ENCODE data around the gene TRMT44. TPM values are rescaled to one million over a fixed set of nuclear protein-coding genes. Genes with fewer than 3 reads are reported as not detected.

The TRMT44 gene
- total RNA-seq, 1 experiment from 2014 or later = 25.8 TPM

DNA sequence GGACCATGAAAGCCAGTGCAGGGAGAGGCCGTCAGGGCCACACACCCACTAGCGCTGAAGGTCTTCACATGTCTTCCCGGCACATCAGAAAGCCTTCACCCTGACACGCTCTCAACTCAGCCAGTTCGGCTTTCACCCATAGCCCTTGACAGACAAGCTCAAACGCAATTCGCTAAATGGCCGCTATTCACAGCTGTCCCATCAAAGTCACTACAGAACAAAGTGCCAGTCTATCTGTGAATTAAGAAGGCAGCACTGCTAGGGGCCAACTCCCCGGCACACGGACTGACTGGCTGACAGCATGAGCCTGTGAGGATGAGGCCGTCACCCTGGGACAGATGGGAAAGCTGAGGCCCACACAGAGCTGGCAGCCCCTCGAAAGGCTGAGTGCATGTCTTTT lies 45.8 kb upstream of the TRMT44 start:
- TF ChIP-seq JUND (IDR thresholded peaks at IDR 0.05) (no peak), CTCF (IDR thresholded peaks at IDR 0.05 in 2 of 3, conservative IDR thresholded peaks at IDR 0.05 in 1 of 3; ENCODE audit: borderline replicate concordance in 1 of 3, insufficient read depth in 1 of 3, low read depth in 2 of 3, low read length in 2 of 3) (no peak), POLR2A (IDR thresholded peaks at IDR 0.05; ENCODE audit: borderline replicate concordance, extremely low read depth, insufficient read depth, insufficient read length) (no peak), ELF1 (IDR thresholded peaks at IDR 0.05; ENCODE audit: borderline replicate concordance, low read depth) (no peak)
- TF ChIP-seq, protein P1, sequence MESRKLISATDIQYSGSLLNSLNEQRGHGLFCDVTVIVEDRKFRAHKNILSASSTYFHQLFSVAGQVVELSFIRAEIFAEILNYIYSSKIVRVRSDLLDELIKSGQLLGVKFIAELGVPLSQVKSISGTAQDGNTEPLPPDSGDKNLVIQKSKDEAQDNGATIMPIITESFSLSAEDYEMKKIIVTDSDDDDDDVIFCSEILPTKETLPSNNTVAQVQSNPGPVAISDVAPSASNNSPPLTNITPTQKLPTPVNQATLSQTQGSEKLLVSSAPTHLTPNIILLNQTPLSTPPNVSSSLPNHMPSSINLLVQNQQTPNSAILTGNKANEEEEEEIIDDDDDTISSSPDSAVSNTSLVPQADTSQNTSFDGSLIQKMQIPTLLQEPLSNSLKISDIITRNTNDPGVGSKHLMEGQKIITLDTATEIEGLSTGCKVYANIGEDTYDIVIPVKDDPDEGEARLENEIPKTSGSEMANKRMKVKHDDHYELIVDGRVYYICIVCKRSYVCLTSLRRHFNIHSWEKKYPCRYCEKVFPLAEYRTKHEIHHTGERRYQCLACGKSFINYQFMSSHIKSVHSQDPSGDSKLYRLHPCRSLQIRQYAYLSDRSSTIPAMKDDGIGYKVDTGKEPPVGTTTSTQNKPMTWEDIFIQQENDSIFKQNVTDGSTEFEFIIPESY (IDR thresholded peaks at IDR 0.05; ENCODE audit: extremely low read depth, insufficient replicate concordance, low read length) = no peak
- Histone ChIP-seq H3K4me2 (ENCODE audit: low read length) (no peak overlapping the region), H3K9me3 (ENCODE audit: control insufficient read depth in 1 of 2, insufficient read depth in 1 of 2, low read depth in 1 of 2, low read length in 2 of 2) (no peaks in the 10 kb centered on the region), H2AFZ (ENCODE audit: low read depth, low read length, poor library complexity, severe bottlenecking) (no peak overlapping the region), H3K27me3 (ENCODE audit: insufficient read depth, low read length) (no peaks in the 10 kb centered on the region), H3K9ac (ENCODE audit: low read length) (no peak overlapping the region), H4K20me1 (ENCODE audit: insufficient read depth) (no peaks in the 10 kb centered on the region), H3K27ac (ENCODE audit: low read depth, low read length) (no peak overlapping the region), H3K79me2 (ENCODE audit: insufficient read depth, low read length) (no peaks in the 10 kb centered on the region), H3K4me1 (ENCODE audit: control insufficient read depth in 1 of 2, insufficient read depth in 2 of 2, low read length in 2 of 2) (peaks cover 0 to 7% of the 10 kb centered on the region in 2 experiments; a peak in 2 of 4 replicates), H3K9me2 (ENCODE audit: insufficient read depth) (no peaks in the 10 kb centered on the region), H3K36me3 (ENCODE audit: control insufficient read depth in 1 of 2, insufficient read depth in 2 of 2, low read length in 2 of 2) (no peaks in the 10 kb centered on the region), H3K4me3 (replicated peaks in 1 of 2; ENCODE audit: low read depth in 1 of 2, low read length in 2 of 2) (no peak overlapping the region)
- RAD21 ChIA-PET (ENCODE audit: low non-redundant PET in 1 of 2, low total read pairs in 2 of 2, uncharacterized antibody in 2 of 2, unreplicated experiment in 2 of 2) = no interaction called here
- CTCF ChIA-PET = no interaction called here
- DNase-seq (ENCODE audit: low read depth, low spot score) = no peak
- intact Hi-C loops (cut with micrococcal nuclease) = no loop called here
- POLR2A ChIA-PET = no interaction called here
- BruUV-seq (replicated peaks) = no TSS peak
- no peak for ATAC-seq
